NCI-H2029 (cell line): ENCODE measurements around the gene MYO9A.

ENCODE experiments used
- DNase-seq: peaks from one replicate; lab custom pipeline; 2025; lab: John Stamatoyannopoulos, UW

The MYO9A gene

GRCh38 chr15:72118017-72118978 lies at the start of gene MYO9A, which contains the start of gene SENP8:
Gene MYO9A, minus strand, starts transcription at chr15:72118150. Its CDS starts 71,587 bp downstream, at chr15:72046563.
Gene SENP8, plus strand, starts transcription at chr15:72118403. Its CDS starts 21,221 bp downstream, at chr15:72139624.
- peak; percentile 86 for DNase-seq

GRCh38 chr15:72167445-72167844 lies 49.5 kb upstream of the MYO9A start:
- no peak for DNase-seq

- DNase-seq, result no peak
These were observed 48.9 kb upstream of the MYO9A start for GRCh38 chr15:72166716-72167417.

- DNase-seq, result no peak
These were observed 45.8 kb upstream of the MYO9A start for GRCh38 chr15:72163719-72164118.

- no peak for DNase-seq
These were observed 44.6 kb upstream of the MYO9A start for GRCh38 chr15:72162569-72162968.

- no peak for DNase-seq
These were observed 43.6 kb upstream of the MYO9A start for GRCh38 chr15:72161361-72162132.

- DNase-seq, result no peak
These were observed 42.8 kb upstream of the MYO9A start for GRCh38 chr15:72160696-72161245.

- no peak for DNase-seq
These were observed 39.0 kb upstream of the MYO9A start for GRCh38 chr15:72156928-72157327.

GRCh38 chr15:72155635-72156616 lies 38.0 kb upstream of the MYO9A start:
- peak; percentile 65 for DNase-seq

GRCh38 chr15:72155003-72155621 lies 37.2 kb upstream of the MYO9A start:
- DNase-seq, result peak; percentile 70

- DNase-seq, result no peak
These were observed 36.4 kb upstream of the MYO9A start for GRCh38 chr15:72154316-72154715.

- no peak for DNase-seq
These were observed 35.5 kb upstream of the MYO9A start for GRCh38 chr15:72153269-72154000.

GRCh38 chr15:72147418-72147817 lies 29.5 kb upstream of the MYO9A start:
- no peak for DNase-seq

GRCh38 chr15:72146934-72147333 lies 29.0 kb upstream of the MYO9A start:
- DNase-seq, result no peak

- no peak for DNase-seq
These were observed 28.3 kb upstream of the MYO9A start for GRCh38 chr15:72146221-72146620.

- no peak for DNase-seq
These were observed 23.5 kb upstream of the MYO9A start for GRCh38 chr15:72141171-72142084.

- no peak for DNase-seq
These were observed 22.1 kb upstream of the MYO9A start for GRCh38 chr15:72140088-72140487.

- no peak for DNase-seq
These were observed 21.7 kb upstream of the MYO9A start for GRCh38 chr15:72139667-72140066.
